Activated naive CD8-positive, alpha-beta T cell treated with anti-CD3 and anti-CD28 coated beads, Interleukin-2, amount 10 ng/mL, durations not matched to agents 7 days and 5 days (primary cell): ENCODE results near the gene CEND1. TPM values are rescaled to one million over a fixed set of nuclear protein-coding genes. Genes with fewer than 3 reads are reported as not detected.

Source experiments
- ATAC-seq: fragments of 150-1000 bp; cut with Tn5 transposase; one replicate; pipeline ENCODE4 v1.10.0; 2021; ENCODE audit warnings: low read depth, moderate library complexity
- POLR2A ChIA-PET: fragments of 350-600 bp; sonication (Branson Sonifier 250); formaldehyde crosslinking; loops from one replicate; lab custom pipeline; 2021; ENCODE audit warnings: antibody characterized with exemption; lab: Charles Lee
- DNase-seq: peaks from one replicate; pipeline ENCODE4 v3.0.0; 2021
- H3K27ac Mint-ChIP-seq: one replicate; pipeline ENCODE4 v1.8.0; 2022; ENCODE audit warnings: mild to moderate bottlenecking, mixed read lengths
- H3K27me3 Mint-ChIP-seq: one replicate; pipeline ENCODE4 v1.8.0; 2022; ENCODE audit warnings: mild to moderate bottlenecking, moderate library complexity, mixed read lengths
- H3K36me3 Mint-ChIP-seq: one replicate; pipeline ENCODE4 v1.8.0; 2021; ENCODE audit warnings: mild to moderate bottlenecking, mixed read lengths
- H3K4me1 Mint-ChIP-seq: one replicate; pipeline ENCODE4 v1.8.0; 2021; ENCODE audit warnings: mixed read lengths
- H3K4me3 Mint-ChIP-seq: one replicate; pipeline ENCODE4 v1.8.0; 2022; ENCODE audit warnings: mild to moderate bottlenecking, moderate library complexity, mixed read lengths
- H3K9me3 Mint-ChIP-seq: one replicate; pipeline ENCODE4 v1.8.0; 2021; ENCODE audit warnings: mixed read lengths
- total RNA-seq, 2 experiments: library from RNA; stranded (reverse); gene quantifications; one replicate each; pipeline ENCODE4 v1.2.3, GENCODE V29; 2021

The CEND1 gene
- total RNA-seq, 2 experiments from 2014 or later, result 0.37 TPM; not detected in 1

- Mint-ChIP-seq H3K27ac (no peak overlapping the region), H3K9me3 (no peaks in the 10 kb centered on the region), H3K4me1 (no peaks in the 10 kb centered on the region), H3K27me3 (no peaks in the 10 kb centered on the region), H3K4me3 (no peak overlapping the region), H3K36me3 (peaks cover 3% of the 10 kb centered on the region)
- DNase-seq (no peak), ATAC-seq (no peak)
- POLR2A ChIA-PET, result interaction anchor here (0.8 kb wide), 1 partner anchor 12 kb away, joined by 3 read pairs; no protein-coding TSS in a partner anchor
Observed at GRCh38 chr11:763549-764321, 26.2 kb downstream of the CEND1 start.

DNA sequence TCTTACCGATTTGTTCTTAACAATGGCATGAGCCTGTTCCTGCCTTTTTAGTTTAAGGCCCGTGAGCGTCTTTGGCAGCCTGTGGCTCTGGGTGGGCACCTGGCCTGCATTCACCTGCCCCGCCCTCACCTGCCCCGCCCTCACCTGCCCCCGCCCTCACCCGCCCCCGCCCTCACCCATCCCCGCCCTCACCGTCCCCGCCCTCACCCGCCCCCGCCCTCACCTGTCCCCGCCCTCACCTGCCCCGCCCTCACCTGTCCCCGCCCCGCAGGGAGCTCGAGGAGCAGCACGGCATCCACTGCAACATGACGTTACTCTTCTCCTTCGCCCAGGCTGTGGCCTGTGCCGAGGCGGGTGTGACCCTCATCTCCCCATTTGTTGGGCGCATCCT lies 26.8 kb downstream of the CEND1 start:
- Mint-ChIP-seq H3K27me3 (no peaks in the 10 kb centered on the region), H3K9me3 (no peaks in the 10 kb centered on the region), H3K27ac (no peak overlapping the region), H3K4me1 (no peaks in the 10 kb centered on the region), H3K4me3 (no peak overlapping the region), H3K36me3 (peaks cover 3% of the 10 kb centered on the region)
- ATAC-seq, result no peak
- POLR2A ChIA-PET, result interaction anchor here (0.8 kb wide), 1 partner anchor 13 kb away, joined by 3 read pairs; no protein-coding TSS in a partner anchor
- no peak for DNase-seq

- DNase-seq (no peak), ATAC-seq (peak; percentile 33)
- Mint-ChIP-seq H3K9me3 (no peaks in the 10 kb centered on the region), H3K36me3 (peaks cover 6% of the 10 kb centered on the region), H3K4me1 (no peaks in the 10 kb centered on the region), H3K27me3 (no peaks in the 10 kb centered on the region), H3K27ac (no peak overlapping the region), H3K4me3 (no peak overlapping the region)
- POLR2A ChIA-PET, result interaction anchor here (0.8 to 1.4 kb wide), 2 partner anchors 13 kb away, joined by 3 to 5 read pairs; no protein-coding TSS in a partner anchor
Observed at GRCh38 chr11:762421-763072, 27.3 kb downstream of the CEND1 start.

DNA sequence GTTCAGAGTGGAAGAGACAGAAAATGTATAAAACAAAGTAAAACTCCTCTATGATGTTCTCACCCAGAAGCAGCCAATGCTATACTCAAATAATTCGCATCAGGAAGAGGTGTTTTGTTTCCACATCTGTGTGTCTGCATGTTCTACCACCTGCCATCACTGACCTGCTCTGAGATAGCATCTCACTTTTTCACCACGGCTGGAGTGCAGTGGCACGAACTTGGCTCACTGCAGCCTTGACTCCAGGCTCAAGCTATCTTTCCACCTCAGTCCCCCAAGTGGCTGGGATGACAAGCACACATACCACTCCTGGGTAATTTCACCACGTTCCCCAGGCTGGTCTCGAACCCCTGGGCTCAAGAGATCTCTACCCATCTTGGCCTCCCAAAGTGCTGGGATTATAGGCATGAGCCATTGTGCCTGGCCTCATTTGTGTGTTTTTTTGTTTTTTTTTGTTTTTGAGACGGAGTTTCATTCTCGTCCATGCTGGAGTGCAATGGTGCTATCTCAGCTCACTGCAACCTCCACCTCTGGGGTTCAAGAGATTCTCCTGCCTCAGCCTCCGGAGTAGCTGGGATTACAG lies 28.3 kb downstream of the CEND1 start:
- Mint-ChIP-seq H3K9me3 (no peaks in the 10 kb centered on the region), H3K4me3 (no peak overlapping the region), H3K27me3 (no peaks in the 10 kb centered on the region), H3K36me3 (peaks cover 10% of the 10 kb centered on the region), H3K4me1 (no peaks in the 10 kb centered on the region), H3K27ac (no peak overlapping the region)
- POLR2A ChIA-PET, result interaction anchor here (1.4 kb wide), 1 partner anchor 12 kb away, joined by 5 read pairs; no protein-coding TSS in a partner anchor
- DNase-seq (no peak), ATAC-seq (no peak)

- Mint-ChIP-seq H3K4me1 (no peaks in the 10 kb centered on the region), H3K27me3 (no peaks in the 10 kb centered on the region), H3K9me3 (no peaks in the 10 kb centered on the region), H3K4me3 (no peak overlapping the region), H3K36me3 (peaks cover 10% of the 10 kb centered on the region), H3K27ac (no peak overlapping the region)
- no peak for DNase-seq
- ATAC-seq, result no peak
- POLR2A ChIA-PET, result no interaction called here
Observed at GRCh38 chr11:760236-760635, 29.7 kb downstream of the CEND1 start.

DNA sequence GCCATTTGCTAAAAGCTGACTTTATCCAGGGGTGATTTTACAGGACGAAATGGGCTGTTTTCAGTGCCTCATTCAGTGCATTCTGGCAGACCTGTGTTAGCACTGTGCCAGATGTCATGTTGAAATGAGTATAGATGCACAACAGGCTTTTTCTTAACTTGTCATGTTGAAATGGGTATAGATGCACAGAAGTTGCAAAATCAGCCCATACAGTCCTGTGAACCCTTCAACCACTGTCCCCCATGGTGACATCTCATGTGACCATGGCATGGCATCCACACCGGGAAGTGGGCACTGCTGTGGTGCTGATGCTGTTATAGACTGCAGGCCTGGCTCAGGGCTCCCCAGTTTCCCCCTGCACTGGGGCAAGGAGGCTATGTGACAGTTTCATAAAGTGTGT lies 40.2 kb downstream of the CEND1 start:
- no peak for ATAC-seq
- peaks cover 5% of the 10 kb centered on the region for H3K36me3 Mint-ChIP-seq
- no peak for DNase-seq
- peaks cover 16% of the 10 kb centered on the region for H3K4me1 Mint-ChIP-seq
- peak overlapping the region; percentile 54 for H3K4me3 Mint-ChIP-seq
- no peak overlapping the region for H3K27ac Mint-ChIP-seq
- POLR2A ChIA-PET, result interaction anchor here (0.7 to 1.2 kb wide), 2 partner anchors 12 to 183 kb away, joined by 4 to 5 read pairs; no protein-coding TSS in a partner anchor
- no peaks in the 10 kb centered on the region for H3K27me3 Mint-ChIP-seq
- no peaks in the 10 kb centered on the region for H3K9me3 Mint-ChIP-seq

DNA sequence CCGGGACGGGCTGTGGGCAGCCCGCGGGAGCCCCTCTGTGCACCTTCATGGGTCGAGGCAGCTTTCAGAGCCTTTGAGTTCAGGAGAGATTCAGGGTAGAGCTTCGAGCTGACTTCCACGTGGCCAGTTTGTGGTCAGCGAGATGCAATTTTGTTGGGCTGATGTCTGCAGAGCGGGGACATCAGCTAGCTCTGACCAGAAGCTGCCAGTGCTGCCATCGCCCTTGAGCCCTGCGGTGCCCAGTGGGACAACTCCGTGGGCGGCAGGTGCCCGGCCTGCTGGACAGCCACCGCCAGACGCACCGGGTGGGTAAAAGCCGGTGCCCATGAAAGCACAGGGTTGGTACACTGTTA lies 41.9 kb downstream of the CEND1 start:
- Mint-ChIP-seq H3K36me3 (peaks cover 5% of the 10 kb centered on the region), H3K4me3 (peak overlapping the region; percentile 87), H3K9me3 (no peaks in the 10 kb centered on the region), H3K4me1 (peaks cover 16% of the 10 kb centered on the region), H3K27ac (peak overlapping the region; percentile 76), H3K27me3 (no peaks in the 10 kb centered on the region)
- peak; percentile 4 for ATAC-seq
- POLR2A ChIA-PET, result interaction anchor here (0.7 to 1.9 kb wide), 12 partner anchors 10 to 331 kb away, joined by 3 to 11 read pairs (median 3); partner anchors contain the start of genes GATD1, PHRF1 and RPLP2
- no peak for DNase-seq

DNA sequence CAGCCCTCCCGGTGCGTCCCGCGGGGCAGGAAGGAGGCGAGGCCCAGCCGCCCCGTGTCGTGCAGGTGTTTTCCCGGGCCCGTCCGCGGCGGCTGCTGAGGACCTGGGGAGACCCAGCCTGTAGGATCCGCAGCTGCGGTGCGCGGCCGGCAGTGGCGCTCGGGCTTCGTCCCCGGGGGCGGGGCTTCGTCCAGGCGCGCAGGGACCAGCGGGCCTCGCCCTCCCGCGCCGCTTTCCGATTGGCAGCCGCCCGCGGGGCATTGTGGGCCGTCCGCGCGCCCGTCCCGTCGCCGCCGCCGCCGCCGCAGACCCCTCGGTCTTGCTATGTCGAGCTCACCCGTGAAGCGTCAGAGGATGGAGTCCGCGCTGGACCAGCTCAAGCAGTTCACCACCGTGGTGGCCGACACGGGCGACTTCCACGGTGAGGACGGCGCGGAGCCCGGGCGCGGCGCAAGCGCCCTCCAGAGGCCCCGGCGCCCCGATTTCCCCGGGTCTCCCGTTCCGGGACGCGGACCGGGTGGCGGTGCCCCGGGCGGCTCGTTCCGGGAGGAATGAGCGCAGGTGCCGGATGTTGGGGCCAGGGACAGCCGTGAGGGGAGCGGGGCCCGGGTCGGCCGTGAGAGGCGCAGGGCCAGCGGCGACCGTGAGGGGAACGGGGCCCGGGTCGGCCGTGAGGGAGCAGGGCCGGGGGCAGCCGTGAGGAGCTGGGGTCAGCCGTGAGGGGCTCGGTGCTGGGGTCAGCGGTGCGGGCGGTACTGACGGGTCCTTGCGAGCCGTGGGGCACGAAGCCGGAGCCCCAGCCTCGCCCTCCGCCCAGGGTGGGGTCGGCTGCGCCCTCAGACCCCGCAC lies 42.5 kb downstream of the CEND1 start, which contains the start of gene TALDO1:
Gene TALDO1 (plus strand): TSS at position 307 of the 849 bp plus-strand sequence. CDS start 18 bp downstream, at position 325.
- Mint-ChIP-seq H3K27me3 (no peaks in the 10 kb centered on the region), H3K27ac (peak within 1 kb of the TSS; percentile 85), H3K4me3 (peak within 1 kb of the TSS; percentile 92), H3K4me1 (peaks cover 16% of the 10 kb centered on the region), H3K9me3 (no peaks in the 10 kb centered on the region), H3K36me3 (peaks cover 2% of the 10 kb centered on the region)
- POLR2A ChIA-PET, result interaction anchor here (0.7 to 2.3 kb wide), 14 partner anchors 10 to 331 kb away, joined by 3 to 11 read pairs (median 4); partner anchors contain the start of genes GATD1 and PHRF1
- DNase-seq, result peak; percentile 91
- peak; percentile 85 for ATAC-seq

DNA sequence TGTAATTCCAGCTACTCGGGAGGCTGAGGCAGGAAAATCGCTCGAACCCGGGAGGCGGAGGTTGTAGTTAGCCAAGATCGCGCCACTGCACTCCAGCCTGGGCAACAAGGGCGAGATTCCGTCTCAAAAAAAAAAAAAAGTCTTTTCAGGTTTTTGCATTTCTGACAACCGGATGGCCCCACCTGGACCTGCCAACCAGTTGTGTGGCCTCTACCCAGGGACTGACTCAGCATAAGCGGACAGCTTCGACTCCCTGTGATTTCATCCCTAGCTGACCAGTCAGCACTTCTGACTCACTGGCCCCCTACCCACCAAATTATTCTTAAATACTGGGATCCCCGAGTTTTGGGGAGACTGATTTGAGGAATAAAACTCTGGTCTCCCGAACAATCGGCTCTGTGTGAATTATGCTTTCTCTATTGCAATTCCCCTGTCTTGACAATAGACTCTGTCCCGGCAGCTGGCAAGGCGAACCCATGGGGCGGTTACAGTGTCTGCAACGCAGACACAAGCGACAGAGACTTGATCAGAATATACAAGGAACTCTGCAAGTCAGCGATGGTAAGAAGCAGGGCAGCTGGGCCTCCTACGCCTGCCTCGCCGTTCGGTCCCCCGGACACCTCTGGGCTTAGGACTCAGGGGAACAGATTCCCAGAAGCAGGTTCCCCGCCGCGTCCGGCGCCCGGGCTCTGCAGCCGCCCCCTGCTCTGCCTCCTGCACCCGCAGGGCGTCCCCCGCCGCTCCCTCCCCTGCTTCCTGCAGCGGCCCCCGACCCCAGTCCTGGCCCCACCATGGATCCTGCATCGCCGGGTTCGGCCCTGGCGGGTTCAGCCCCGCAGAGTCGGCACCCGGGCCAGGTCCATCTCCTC lies 43.4 kb downstream of the CEND1 start:
- POLR2A ChIA-PET, result interaction anchor here (0.9 to 2.3 kb wide), 5 partner anchors 9 to 170 kb away, joined by 3 to 6 read pairs (median 5); partner anchors contain the start of gene PHRF1
- Mint-ChIP-seq H3K4me1 (peaks cover 16% of the 10 kb centered on the region), H3K27ac (peak overlapping the region; percentile 85), H3K9me3 (no peaks in the 10 kb centered on the region), H3K4me3 (peak overlapping the region; percentile 92), H3K36me3 (no peaks in the 10 kb centered on the region), H3K27me3 (no peaks in the 10 kb centered on the region)
- ATAC-seq (peak; percentile 53), DNase-seq (no peak)

GRCh38 chr11:745428-745827 lies 44.5 kb downstream of the CEND1 start:
- no peaks in the 10 kb centered on the region for H3K36me3 Mint-ChIP-seq
- no peaks in the 10 kb centered on the region for H3K9me3 Mint-ChIP-seq
- ATAC-seq, result no peak
- H3K4me1 Mint-ChIP-seq, result peaks cover 16% of the 10 kb centered on the region
- H3K4me3 Mint-ChIP-seq, result no peak overlapping the region
- no peaks in the 10 kb centered on the region for H3K27me3 Mint-ChIP-seq
- no peak overlapping the region for H3K27ac Mint-ChIP-seq
- POLR2A ChIA-PET, result interaction anchor here (2.3 kb wide), 1 partner anchor 13 kb away, joined by 6 read pairs; no protein-coding TSS in a partner anchor
- DNase-seq, result no peak

DNA sequence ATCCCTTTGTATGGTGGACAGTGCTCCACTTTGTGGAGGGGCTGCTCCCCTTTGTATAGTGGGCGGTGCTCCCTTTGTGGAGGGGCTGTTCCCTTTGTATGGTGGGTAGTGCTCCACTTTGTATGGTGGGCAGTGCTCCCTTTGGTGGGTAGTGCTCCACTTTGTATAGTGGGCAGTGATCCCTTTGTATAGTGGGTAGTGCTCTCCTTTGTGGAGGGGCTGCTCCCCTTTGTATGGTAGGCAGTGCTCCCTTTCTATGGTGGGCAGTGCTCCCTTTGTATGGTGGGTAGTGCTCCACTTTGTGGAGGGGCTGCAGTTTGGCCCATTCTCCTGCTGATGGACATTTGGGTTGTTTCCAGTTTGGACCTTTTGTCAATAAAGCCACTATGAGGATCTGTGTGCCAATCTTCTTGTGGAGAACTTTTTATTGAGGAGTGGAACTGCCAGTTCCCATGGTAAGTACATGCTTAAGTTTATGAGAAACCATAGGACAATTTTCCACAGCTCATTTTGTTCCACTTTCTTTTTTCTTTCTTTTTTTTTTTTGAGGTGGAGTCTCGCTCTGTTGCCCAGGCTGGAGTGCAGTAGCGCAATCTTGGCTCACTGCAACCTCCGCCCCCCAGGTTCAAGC lies 47.2 kb downstream of the CEND1 start:
- Mint-ChIP-seq H3K27ac (no peak overlapping the region), H3K4me1 (peaks cover 8% of the 10 kb centered on the region), H3K27me3 (peaks cover 8% of the 10 kb centered on the region), H3K4me3 (no peak overlapping the region), H3K36me3 (no peaks in the 10 kb centered on the region), H3K9me3 (no peaks in the 10 kb centered on the region)
- ATAC-seq (no peak), DNase-seq (no peak)
- POLR2A ChIA-PET, result no interaction called here
